SK-N-SH (cell line): ENCODE data around the gene CES3. TPM values are rescaled to one million over a fixed set of nuclear protein-coding genes. Genes with fewer than 3 reads are reported as not detected.

Experiments used
- CTCF ChIA-PET: fragments of 300-600, 350-600 bp; formaldehyde crosslinking; extraction: SDS; loops from one replicate; lab custom pipeline; 2021; lab: Yijun Ruan, JAX
- POLR2A ChIA-PET: fragments of 350-600 bp; sonication (Branson Sonifier 250); formaldehyde crosslinking; extraction: SDS; loops from one replicate; lab custom pipeline; 2020; ENCODE audit warnings: antibody characterized with exemption, inconsistent platforms; lab: Yijun Ruan, JAX
- DNase-seq: peaks from one replicate; pipeline ENCODE4 v3.0.0; 2012
- H2AFZ ChIP-seq: fragments of 200-600 bp; sonication (generic); 2 replicates; pipeline ENCODE4 v1.8.1; 2016; ENCODE audit warnings: antibody characterized with exemption, mild to moderate bottlenecking, low read depth
- H3F3A ChIP-seq: fragments of 200-600 bp; sonication (generic); replicated peaks from 2 replicates; pipeline ENCODE3; 2016; ENCODE audit warnings: antibody characterized with exemption, mild to moderate bottlenecking; ENCODE audit not compliant: insufficient read depth
- H3K27ac ChIP-seq, 2 experiments: fragments of 200-500 bp in 1 of 2; fragments of 200-600 bp in 1 of 2; sonication (Bioruptor generic) in 1 of 2; sonication (generic), shearing (Covaris generic) in 1 of 2; 2 replicates each; pipeline versions ENCODE4 v1.5.1 to v1.6.1; 2014 to 2016; ENCODE audit warnings: low read depth in 2 of 2, inconsistent platforms in 1 of 2, low read length in 1 of 2, mild to moderate bottlenecking in 1 of 2, mixed read lengths in 1 of 2
- H3K27me3 ChIP-seq: fragments of 200-600 bp; sonication (generic), shearing (Covaris generic); 2 replicates; pipeline ENCODE4 v1.6.1; 2016; ENCODE audit warnings: mixed run types; ENCODE audit not compliant: insufficient read depth
- H3K36me3 ChIP-seq, 2 experiments: fragments of 200-500 bp in 1 of 2; fragments of 200-600 bp in 1 of 2; sonication (Bioruptor generic) in 1 of 2; sonication (generic) in 1 of 2; replicated peaks in 1 of 2; 2 replicates each; pipeline versions ENCODE3 to v1.5.1; 2014 to 2016; ENCODE audit warnings: low read length in 1 of 2, mild to moderate bottlenecking in 1 of 2; ENCODE audit not compliant: insufficient read depth in 2 of 2, control insufficient read depth in 1 of 2
- H3K4me1 ChIP-seq, 2 experiments: fragments of 200-500 bp in 1 of 2; fragments of 200-600 bp in 1 of 2; sonication (Bioruptor generic) in 1 of 2; sonication (generic), shearing (Covaris generic) in 1 of 2; 2 replicates each; pipeline versions ENCODE4 v1.5.1 to v1.6.1; 2014 to 2016; ENCODE audit warnings: low read depth in 1 of 2, low read length in 1 of 2, mixed run types in 1 of 2; ENCODE audit not compliant: insufficient read depth in 2 of 2, control insufficient read depth in 1 of 2
- H3K4me2 ChIP-seq: fragments of 200-600 bp; sonication (generic), shearing (Covaris generic); 2 replicates; pipeline ENCODE4 v1.6.1; 2017; ENCODE audit warnings: mixed run types
- H3K4me3 ChIP-seq, 2 experiments: fragments of 200-500 bp in 1 of 2; fragments of 200-600 bp in 1 of 2; sonication (Bioruptor generic) in 1 of 2; sonication (generic), shearing (Covaris generic) in 1 of 2; 2 replicates each; pipeline versions ENCODE4 v1.5.1 to v1.8.1; 2014 to 2016; ENCODE audit warnings: low read depth in 2 of 2, inconsistent platforms in 1 of 2, low read length in 1 of 2, mild to moderate bottlenecking in 1 of 2, mixed read lengths in 1 of 2, moderate library complexity in 1 of 2
- H3K79me2 ChIP-seq: fragments of 200-600 bp; sonication (generic); 2 replicates; pipeline ENCODE4 v1.8.1; 2017; ENCODE audit warnings: mild to moderate bottlenecking; ENCODE audit not compliant: insufficient read depth
- H3K9ac ChIP-seq: fragments of 200-600 bp; sonication (generic); 2 replicates; pipeline ENCODE4 v1.6.1; 2017; ENCODE audit warnings: mixed run types
- H3K9me2 ChIP-seq: fragments of 200-600 bp; sonication (generic); 2 replicates; pipeline ENCODE4 v1.6.1; 2017; ENCODE audit warnings: mixed run types
- H3K9me3 ChIP-seq: fragments of 200-600 bp; sonication (generic); 2 replicates; pipeline ENCODE4 v1.6.1; 2017; ENCODE audit warnings: mixed run types, mild to moderate bottlenecking, moderate library complexity
- H4K20me1 ChIP-seq: fragments of 200-600 bp; sonication (generic); 2 replicates; pipeline ENCODE4 v1.6.1; 2017; ENCODE audit warnings: mild to moderate bottlenecking, mixed run types; ENCODE audit not compliant: insufficient read depth
- EZH2phosphoT487 ChIP-seq: fragments of 200-600 bp; sonication (generic); IDR thresholded peaks from 2 replicates; pipeline ENCODE4 v1.6.1; 2017; ENCODE audit warnings: low read depth, mixed run types, mild to moderate bottlenecking, antibody characterized with exemption, moderate library complexity, borderline replicate concordance
- GABPA ChIP-seq: IDR thresholded peaks from 2 replicates; pipeline ENCODE4 v1.4.0; 2012; ENCODE audit warnings: low read depth, mild to moderate bottlenecking
- GATA2 ChIP-seq: sonication (generic); formaldehyde crosslinking; IDR thresholded peaks from 2 replicates; pipeline ENCODE4 v1.5.0; 2020; ENCODE audit warnings: mild to moderate bottlenecking, missing genetic modification reagents
- MEF2A ChIP-seq: IDR thresholded peaks from 2 replicates; pipeline ENCODE4 v1.4.0; 2012; ENCODE audit warnings: low read depth, borderline replicate concordance
- MXI1 ChIP-seq: IDR thresholded peaks from 2 replicates; pipeline ENCODE4 v1.6.1; 2012; ENCODE audit warnings: mild to moderate bottlenecking, low read depth, low read length, improper control_type of control experiment
- POLR2AphosphoS5 ChIP-seq: IDR thresholded peaks from 2 replicates; pipeline ENCODE4 v1.6.1; 2012; ENCODE audit warnings: low read depth, low read length
- RFX5 ChIP-seq: IDR thresholded peaks from 2 replicates; pipeline ENCODE4 v1.6.1; 2012; ENCODE audit warnings: mild to moderate bottlenecking, improper control_type of control experiment, low read length
- RXRA ChIP-seq: IDR thresholded peaks from 2 replicates; pipeline ENCODE4 v1.4.0; 2012; ENCODE audit warnings: low read depth, mild to moderate bottlenecking, borderline replicate concordance
- SIN3A ChIP-seq: IDR thresholded peaks from 2 replicates; pipeline ENCODE4 v1.6.1; 2012; ENCODE audit warnings: low read depth, mild to moderate bottlenecking, low read length, moderate library complexity, borderline replicate concordance
- TAF1 ChIP-seq: IDR thresholded peaks from 2 replicates; pipeline ENCODE4 v1.6.1; 2012; ENCODE audit warnings: low read depth, mild to moderate bottlenecking, low read length, moderate library complexity, borderline replicate concordance
- TCF12 ChIP-seq: IDR thresholded peaks from 2 replicates; pipeline ENCODE4 v1.4.0; 2012
- YY1 ChIP-seq: IDR thresholded peaks from 2 replicates; pipeline ENCODE4 v1.4.0; 2012; ENCODE audit warnings: low read depth, mild to moderate bottlenecking
- WGBS: methylation state at CpG from one replicate; pipeline ENCODE4 v1.1.6; 2017; ENCODE audit warnings: low lambda C conversion rate; 5-methylcytosine and 5-hydroxymethylcytosine counted together
- polyA plus RNA-seq, 3 experiments: library from polyadenylated mRNA; depleted of rRNA; stranded (reverse); fragments of >200 nt; gene quantifications; 2 replicates each; pipeline ENCODE4 v1.2.3, GENCODE V29; 2012
- TF ChIP-seq, protein P1 (sequence below): IDR thresholded peaks from 2 replicates; pipeline ENCODE4 v1.4.0; 2012; ENCODE audit warnings: low read depth
- TF ChIP-seq, protein P2 (sequence below): IDR thresholded peaks from 2 replicates; pipeline ENCODE4 v1.6.1; 2012; ENCODE audit warnings: mild to moderate bottlenecking, low read depth, low read length, moderate library complexity
- TF ChIP-seq, protein P3 (sequence below): fragments of 200-600 bp; sonication (generic); IDR thresholded peaks from 2 replicates; pipeline ENCODE4 v1.6.1; 2017; ENCODE audit warnings: antibody characterized with exemption, mild to moderate bottlenecking, moderate library complexity

The CES3 gene
- polyA plus RNA-seq, 1 of the 3 experiments (the other 2 are of a cell fraction), result 1.4 TPM

DNA sequence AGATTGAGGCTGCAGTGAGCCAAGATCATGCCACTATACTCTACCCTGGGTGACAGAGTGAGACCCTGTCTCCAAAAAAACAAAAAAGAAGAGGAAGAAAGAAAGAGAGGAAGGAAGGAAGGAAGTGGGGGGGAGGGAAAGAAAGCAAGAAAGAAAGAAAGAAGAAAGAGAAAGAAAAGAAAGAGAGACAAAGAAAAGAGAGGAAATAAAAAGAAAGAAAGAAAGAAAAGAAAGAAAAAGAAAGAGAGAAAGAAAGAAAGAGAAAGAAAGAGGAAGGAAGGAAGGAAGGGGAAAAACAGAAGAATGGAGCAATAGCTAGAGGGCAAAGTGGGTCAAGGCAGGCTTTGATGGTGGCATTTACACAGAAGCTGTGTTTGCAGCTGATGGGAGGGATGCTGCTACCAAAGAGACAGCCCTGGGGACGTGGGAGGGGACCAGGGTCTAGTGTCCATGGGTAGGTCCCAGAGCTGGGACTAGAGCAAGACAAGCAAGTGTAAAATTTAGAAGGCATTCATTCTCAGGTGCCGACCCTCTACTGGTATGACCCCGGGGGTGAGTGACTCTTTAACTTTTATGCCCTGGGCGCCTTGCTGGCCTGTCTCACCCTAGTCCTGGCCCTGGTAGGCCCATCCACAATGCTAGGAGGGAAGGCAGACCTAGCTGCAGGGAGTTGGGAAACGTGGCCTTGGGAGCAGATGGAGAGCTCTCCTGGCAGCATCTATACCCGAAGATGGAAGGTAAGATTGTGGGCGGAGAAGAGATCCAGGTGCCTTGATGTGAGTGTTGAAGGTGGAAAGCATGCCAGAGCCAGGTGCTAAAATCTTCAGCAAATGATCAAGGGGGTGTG is 2.0 kb upstream of the CES3 start:
- Histone ChIP-seq H3K27me3 (no peaks in the 10 kb centered on the region), H3K4me1 (peaks cover 0 to 12% of the 10 kb centered on the region in 2 experiments; a peak in 1 of 4 replicates), H3K79me2 (no peaks in the 10 kb centered on the region), H3K9me3 (no peaks in the 10 kb centered on the region), H3F3A (no peaks in the 10 kb centered on the region), H3K9me2 (no peaks in the 10 kb centered on the region), H3K9ac (no peak overlapping the region), H2AFZ (no peak overlapping the region), H4K20me1 (no peaks in the 10 kb centered on the region), H3K4me3 (no peak overlapping the region), H3K27ac (no peak overlapping the region), H3K4me2 (no peak overlapping the region), H3K36me3 (no peaks in the 10 kb centered on the region)
- ChIA-PET CTCF (interaction anchor here (0.7 to 11.9 kb wide), 12 partner anchors 11 to 234 kb away, joined by 3 to 82 read pairs (median 4); partner anchors contain the start of gene B3GNT9), POLR2A (interaction anchor here (0.8 kb wide), 1 partner anchor 71 kb away, joined by 3 read pairs; no protein-coding TSS in a partner anchor)
- no peak for DNase-seq
- TF ChIP-seq SIN3A (no peak), TCF12 (no peak), GABPA (no peak), YY1 (no peak), GATA2 (no peak), EZH2phosphoT487 (no peak)
- 48% methylated on average over 5 of the region's 7 CpGs for WGBS

DNA sequence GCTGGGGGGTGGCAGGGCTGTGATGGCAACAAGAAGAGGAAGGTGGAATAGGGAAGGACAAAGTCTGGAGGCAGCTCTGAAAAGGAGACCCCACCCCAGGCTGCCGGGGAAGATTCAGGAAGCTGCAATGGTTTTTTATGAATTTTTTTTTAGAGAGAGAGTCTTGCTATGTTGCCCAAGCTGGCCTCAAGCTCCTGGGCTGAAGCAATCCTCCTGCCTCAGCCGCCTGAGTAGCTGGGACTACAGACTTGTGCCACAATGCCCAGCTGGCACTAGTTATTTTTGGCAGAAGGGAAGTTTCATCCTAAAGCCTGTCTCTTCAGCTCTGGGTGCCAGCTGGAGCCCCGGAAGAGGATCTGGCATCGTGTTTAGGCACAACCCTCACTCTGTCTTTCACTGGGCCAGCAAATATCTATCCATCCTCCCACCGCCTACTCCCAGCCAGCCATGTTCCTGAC is 1.3 kb upstream of the CES3 start:
- ChIA-PET POLR2A (interaction anchor here (0.8 kb wide), 1 partner anchor 70 kb away, joined by 3 read pairs; no protein-coding TSS in a partner anchor), CTCF (interaction anchor here (1.1 to 11.9 kb wide), 10 partner anchors 7 to 233 kb away, joined by 3 to 82 read pairs (median 6); partner anchors contain the start of gene B3GNT9)
- Histone ChIP-seq H3K9me3 (no peaks in the 10 kb centered on the region), H2AFZ (no peak overlapping the region), H3K79me2 (no peaks in the 10 kb centered on the region), H3K9ac (no peak overlapping the region), H3K9me2 (no peaks in the 10 kb centered on the region), H4K20me1 (no peaks in the 10 kb centered on the region), H3K4me1 (peaks cover 0 to 16% of the 10 kb centered on the region in 2 experiments; a peak in 1 of 4 replicates), H3K36me3 (no peaks in the 10 kb centered on the region), H3K27me3 (no peaks in the 10 kb centered on the region), H3K4me3 (no peak overlapping the region), H3K27ac (no peak overlapping the region), H3F3A (no peaks in the 10 kb centered on the region), H3K4me2 (no peak overlapping the region)
- DNase-seq, result no peak
- TF ChIP-seq TAF1 (no peak), MXI1 (no peak), RXRA (no peak), GATA2 (no peak), POLR2AphosphoS5 (no peak), MEF2A (no peak), EZH2phosphoT487 (no peak), RFX5 (no peak)
- TF ChIP-seq, protein P1, sequence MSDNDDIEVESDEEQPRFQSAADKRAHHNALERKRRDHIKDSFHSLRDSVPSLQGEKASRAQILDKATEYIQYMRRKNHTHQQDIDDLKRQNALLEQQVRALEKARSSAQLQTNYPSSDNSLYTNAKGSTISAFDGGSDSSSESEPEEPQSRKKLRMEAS, result no peak
- TF ChIP-seq, protein P2, sequence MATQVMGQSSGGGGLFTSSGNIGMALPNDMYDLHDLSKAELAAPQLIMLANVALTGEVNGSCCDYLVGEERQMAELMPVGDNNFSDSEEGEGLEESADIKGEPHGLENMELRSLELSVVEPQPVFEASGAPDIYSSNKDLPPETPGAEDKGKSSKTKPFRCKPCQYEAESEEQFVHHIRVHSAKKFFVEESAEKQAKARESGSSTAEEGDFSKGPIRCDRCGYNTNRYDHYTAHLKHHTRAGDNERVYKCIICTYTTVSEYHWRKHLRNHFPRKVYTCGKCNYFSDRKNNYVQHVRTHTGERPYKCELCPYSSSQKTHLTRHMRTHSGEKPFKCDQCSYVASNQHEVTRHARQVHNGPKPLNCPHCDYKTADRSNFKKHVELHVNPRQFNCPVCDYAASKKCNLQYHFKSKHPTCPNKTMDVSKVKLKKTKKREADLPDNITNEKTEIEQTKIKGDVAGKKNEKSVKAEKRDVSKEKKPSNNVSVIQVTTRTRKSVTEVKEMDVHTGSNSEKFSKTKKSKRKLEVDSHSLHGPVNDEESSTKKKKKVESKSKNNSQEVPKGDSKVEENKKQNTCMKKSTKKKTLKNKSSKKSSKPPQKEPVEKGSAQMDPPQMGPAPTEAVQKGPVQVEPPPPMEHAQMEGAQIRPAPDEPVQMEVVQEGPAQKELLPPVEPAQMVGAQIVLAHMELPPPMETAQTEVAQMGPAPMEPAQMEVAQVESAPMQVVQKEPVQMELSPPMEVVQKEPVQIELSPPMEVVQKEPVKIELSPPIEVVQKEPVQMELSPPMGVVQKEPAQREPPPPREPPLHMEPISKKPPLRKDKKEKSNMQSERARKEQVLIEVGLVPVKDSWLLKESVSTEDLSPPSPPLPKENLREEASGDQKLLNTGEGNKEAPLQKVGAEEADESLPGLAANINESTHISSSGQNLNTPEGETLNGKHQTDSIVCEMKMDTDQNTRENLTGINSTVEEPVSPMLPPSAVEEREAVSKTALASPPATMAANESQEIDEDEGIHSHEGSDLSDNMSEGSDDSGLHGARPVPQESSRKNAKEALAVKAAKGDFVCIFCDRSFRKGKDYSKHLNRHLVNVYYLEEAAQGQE, result no peak
- TF ChIP-seq, protein P3, sequence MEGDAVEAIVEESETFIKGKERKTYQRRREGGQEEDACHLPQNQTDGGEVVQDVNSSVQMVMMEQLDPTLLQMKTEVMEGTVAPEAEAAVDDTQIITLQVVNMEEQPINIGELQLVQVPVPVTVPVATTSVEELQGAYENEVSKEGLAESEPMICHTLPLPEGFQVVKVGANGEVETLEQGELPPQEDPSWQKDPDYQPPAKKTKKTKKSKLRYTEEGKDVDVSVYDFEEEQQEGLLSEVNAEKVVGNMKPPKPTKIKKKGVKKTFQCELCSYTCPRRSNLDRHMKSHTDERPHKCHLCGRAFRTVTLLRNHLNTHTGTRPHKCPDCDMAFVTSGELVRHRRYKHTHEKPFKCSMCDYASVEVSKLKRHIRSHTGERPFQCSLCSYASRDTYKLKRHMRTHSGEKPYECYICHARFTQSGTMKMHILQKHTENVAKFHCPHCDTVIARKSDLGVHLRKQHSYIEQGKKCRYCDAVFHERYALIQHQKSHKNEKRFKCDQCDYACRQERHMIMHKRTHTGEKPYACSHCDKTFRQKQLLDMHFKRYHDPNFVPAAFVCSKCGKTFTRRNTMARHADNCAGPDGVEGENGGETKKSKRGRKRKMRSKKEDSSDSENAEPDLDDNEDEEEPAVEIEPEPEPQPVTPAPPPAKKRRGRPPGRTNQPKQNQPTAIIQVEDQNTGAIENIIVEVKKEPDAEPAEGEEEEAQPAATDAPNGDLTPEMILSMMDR, result no peak
- 78% methylated on average over 5 of the region's 5 CpGs for WGBS
